SK-N-SH (cell line): Measurements from ENCODE around the gene CREBL2. TPM values are rescaled to one million over a fixed set of nuclear protein-coding genes. Genes with fewer than 3 reads are reported as not detected.

Experiments used
- CTCF ChIA-PET: fragments of 300-600, 350-600 bp; formaldehyde crosslinking; extraction: SDS; loops from one replicate; lab custom pipeline; 2021; lab: Yijun Ruan, JAX
- POLR2A ChIA-PET: fragments of 350-600 bp; sonication (Branson Sonifier 250); formaldehyde crosslinking; extraction: SDS; loops from one replicate; lab custom pipeline; 2020; ENCODE audit warnings: antibody characterized with exemption, inconsistent platforms; lab: Yijun Ruan, JAX
- DNase-seq: peaks from one replicate; pipeline ENCODE4 v3.0.0; 2012
- H2AFZ ChIP-seq: fragments of 200-600 bp; sonication (generic); 2 replicates; pipeline ENCODE4 v1.8.1; 2016; ENCODE audit warnings: antibody characterized with exemption, mild to moderate bottlenecking, low read depth
- H3F3A ChIP-seq: fragments of 200-600 bp; sonication (generic); replicated peaks from 2 replicates; pipeline ENCODE3; 2016; ENCODE audit warnings: antibody characterized with exemption, mild to moderate bottlenecking; ENCODE audit not compliant: insufficient read depth
- H3K27ac ChIP-seq, 2 experiments: fragments of 200-500 bp in 1 of 2; fragments of 200-600 bp in 1 of 2; sonication (Bioruptor generic) in 1 of 2; sonication (generic), shearing (Covaris generic) in 1 of 2; 2 replicates each; pipeline versions ENCODE4 v1.5.1 to v1.6.1; 2014 to 2016; ENCODE audit warnings: low read depth in 2 of 2, inconsistent platforms in 1 of 2, low read length in 1 of 2, mild to moderate bottlenecking in 1 of 2, mixed read lengths in 1 of 2
- H3K27me3 ChIP-seq: fragments of 200-600 bp; sonication (generic), shearing (Covaris generic); 2 replicates; pipeline ENCODE4 v1.6.1; 2016; ENCODE audit warnings: mixed run types; ENCODE audit not compliant: insufficient read depth
- H3K36me3 ChIP-seq, 2 experiments: fragments of 200-500 bp in 1 of 2; fragments of 200-600 bp in 1 of 2; sonication (Bioruptor generic) in 1 of 2; sonication (generic) in 1 of 2; replicated peaks in 1 of 2; 2 replicates each; pipeline versions ENCODE3 to v1.5.1; 2014 to 2016; ENCODE audit warnings: low read length in 1 of 2, mild to moderate bottlenecking in 1 of 2; ENCODE audit not compliant: insufficient read depth in 2 of 2, control insufficient read depth in 1 of 2
- H3K4me1 ChIP-seq, 2 experiments: fragments of 200-500 bp in 1 of 2; fragments of 200-600 bp in 1 of 2; sonication (Bioruptor generic) in 1 of 2; sonication (generic), shearing (Covaris generic) in 1 of 2; 2 replicates each; pipeline versions ENCODE4 v1.5.1 to v1.6.1; 2014 to 2016; ENCODE audit warnings: low read depth in 1 of 2, low read length in 1 of 2, mixed run types in 1 of 2; ENCODE audit not compliant: insufficient read depth in 2 of 2, control insufficient read depth in 1 of 2
- H3K4me2 ChIP-seq: fragments of 200-600 bp; sonication (generic), shearing (Covaris generic); 2 replicates; pipeline ENCODE4 v1.6.1; 2017; ENCODE audit warnings: mixed run types
- H3K4me3 ChIP-seq, 2 experiments: fragments of 200-500 bp in 1 of 2; fragments of 200-600 bp in 1 of 2; sonication (Bioruptor generic) in 1 of 2; sonication (generic), shearing (Covaris generic) in 1 of 2; 2 replicates each; pipeline versions ENCODE4 v1.5.1 to v1.8.1; 2014 to 2016; ENCODE audit warnings: low read depth in 2 of 2, inconsistent platforms in 1 of 2, low read length in 1 of 2, mild to moderate bottlenecking in 1 of 2, mixed read lengths in 1 of 2, moderate library complexity in 1 of 2
- H3K79me2 ChIP-seq: fragments of 200-600 bp; sonication (generic); 2 replicates; pipeline ENCODE4 v1.8.1; 2017; ENCODE audit warnings: mild to moderate bottlenecking; ENCODE audit not compliant: insufficient read depth
- H3K9ac ChIP-seq: fragments of 200-600 bp; sonication (generic); 2 replicates; pipeline ENCODE4 v1.6.1; 2017; ENCODE audit warnings: mixed run types
- H3K9me2 ChIP-seq: fragments of 200-600 bp; sonication (generic); 2 replicates; pipeline ENCODE4 v1.6.1; 2017; ENCODE audit warnings: mixed run types
- H3K9me3 ChIP-seq: fragments of 200-600 bp; sonication (generic); 2 replicates; pipeline ENCODE4 v1.6.1; 2017; ENCODE audit warnings: mixed run types, mild to moderate bottlenecking, moderate library complexity
- H4K20me1 ChIP-seq: fragments of 200-600 bp; sonication (generic); 2 replicates; pipeline ENCODE4 v1.6.1; 2017; ENCODE audit warnings: mild to moderate bottlenecking, mixed run types; ENCODE audit not compliant: insufficient read depth
- FOXJ3 ChIP-seq: sonication (generic); formaldehyde crosslinking; IDR thresholded peaks from 2 replicates; pipeline ENCODE4 v1.5.1; 2020; ENCODE audit warnings: mild to moderate bottlenecking, missing genetic modification reagents
- IRF3 ChIP-seq: fragments of 150-350 bp; IDR thresholded peaks from 2 replicates; pipeline ENCODE4 v1.6.1; 2016; ENCODE audit warnings: mild to moderate bottlenecking, low read depth, low read length
- JUND ChIP-seq: IDR thresholded peaks from 2 replicates; pipeline ENCODE4 v1.4.0; 2012
- MEF2A ChIP-seq: IDR thresholded peaks from 2 replicates; pipeline ENCODE4 v1.4.0; 2012; ENCODE audit warnings: low read depth, borderline replicate concordance
- NRF1 ChIP-seq: IDR thresholded peaks from 2 replicates; pipeline ENCODE4 v1.6.1; 2012; ENCODE audit warnings: low read depth, mild to moderate bottlenecking, low read length
- RXRA ChIP-seq: IDR thresholded peaks from 2 replicates; pipeline ENCODE4 v1.4.0; 2012; ENCODE audit warnings: low read depth, mild to moderate bottlenecking, borderline replicate concordance
- SIN3A ChIP-seq: IDR thresholded peaks from 2 replicates; pipeline ENCODE4 v1.6.1; 2012; ENCODE audit warnings: low read depth, mild to moderate bottlenecking, low read length, moderate library complexity, borderline replicate concordance
- TAF1 ChIP-seq: IDR thresholded peaks from 2 replicates; pipeline ENCODE4 v1.6.1; 2012; ENCODE audit warnings: low read depth, mild to moderate bottlenecking, low read length, moderate library complexity, borderline replicate concordance
- TEAD4 ChIP-seq: IDR thresholded peaks from 2 replicates; pipeline ENCODE4 v1.4.0; 2012; ENCODE audit warnings: mild to moderate bottlenecking, borderline replicate concordance; ENCODE audit not compliant: insufficient read depth
- YY1 ChIP-seq: IDR thresholded peaks from 2 replicates; pipeline ENCODE4 v1.4.0; 2012; ENCODE audit warnings: low read depth, mild to moderate bottlenecking
- WGBS: methylation state at CpG from one replicate; pipeline ENCODE4 v1.1.6; 2017; ENCODE audit warnings: low lambda C conversion rate; 5-methylcytosine and 5-hydroxymethylcytosine counted together
- polyA plus RNA-seq, 3 experiments: library from polyadenylated mRNA; depleted of rRNA; stranded (reverse); fragments of >200 nt; gene quantifications; 2 replicates each; pipeline ENCODE4 v1.2.3, GENCODE V29; 2012
- TF ChIP-seq, protein P1 (sequence below): IDR thresholded peaks from 2 replicates; pipeline ENCODE4; 2012
- TF ChIP-seq, protein P2 (sequence below): fragments of 150-350 bp; IDR thresholded peaks from 2 replicates; pipeline ENCODE4 v1.6.1; 2017; ENCODE audit warnings: antibody characterized with exemption, low read length, low read depth, borderline replicate concordance
- TF ChIP-seq, protein P3 (sequence below): IDR thresholded peaks from 2 replicates; pipeline ENCODE4 v1.6.1; 2012; ENCODE audit warnings: mild to moderate bottlenecking, low read depth, low read length, moderate library complexity

The CREBL2 gene
- polyA plus RNA-seq, 1 of the 3 experiments (the other 2 are of a cell fraction), result 12.6 TPM

GRCh38 chr12:12630850-12631249, 19.2 kb downstream of the CREBL2 start:
- DNase-seq, result no peak
- POLR2A ChIA-PET, result no interaction called here

More at GRCh38 chr12:12630850-12631249, 19.2 kb downstream of the CREBL2 start:
- 100% methylated on average over 1 of the region's 1 CpG for WGBS
- Histone ChIP-seq H3F3A (no peaks in the 10 kb centered on the region), H3K4me2 (no peak overlapping the region), H3K4me1 (no peaks in the 10 kb centered on the region; a peak in 1 of 4 replicates), H3K27me3 (no peaks in the 10 kb centered on the region), H3K4me3 (no peak overlapping the region), H3K79me2 (peaks cover 32% of the 10 kb centered on the region), H3K9ac (no peak overlapping the region), H3K9me3 (no peaks in the 10 kb centered on the region), H3K27ac (no peak overlapping the region), H3K9me2 (no peaks in the 10 kb centered on the region), H4K20me1 (no peaks in the 10 kb centered on the region), H3K36me3 (peaks cover 2 to 3% of the 10 kb centered on the region in 2 experiments), H2AFZ (no peak overlapping the region)
- CTCF ChIA-PET, result interaction anchor here (1.2 to 2.3 kb wide), 3 partner anchors 15 to 25 kb away, joined by 3 to 6 read pairs (median 5); no protein-coding TSS in a partner anchor
- no peak for TF ChIP-seq RXRA
- no peak for TF ChIP-seq MEF2A
- no peak for TF ChIP-seq SIN3A
- TF ChIP-seq YY1, result no peak
- TF ChIP-seq, protein P1, sequence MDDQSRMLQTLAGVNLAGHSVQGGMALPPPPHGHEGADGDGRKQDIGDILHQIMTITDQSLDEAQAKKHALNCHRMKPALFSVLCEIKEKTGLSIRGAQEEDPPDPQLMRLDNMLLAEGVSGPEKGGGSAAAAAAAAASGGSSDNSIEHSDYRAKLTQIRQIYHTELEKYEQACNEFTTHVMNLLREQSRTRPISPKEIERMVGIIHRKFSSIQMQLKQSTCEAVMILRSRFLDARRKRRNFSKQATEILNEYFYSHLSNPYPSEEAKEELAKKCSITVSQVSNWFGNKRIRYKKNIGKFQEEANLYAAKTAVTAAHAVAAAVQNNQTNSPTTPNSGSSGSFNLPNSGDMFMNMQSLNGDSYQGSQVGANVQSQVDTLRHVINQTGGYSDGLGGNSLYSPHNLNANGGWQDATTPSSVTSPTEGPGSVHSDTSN, result no peak
- TF ChIP-seq JUND, result no peak
- TF ChIP-seq IRF3, result no peak
- TF ChIP-seq TEAD4, result no peak
- TF ChIP-seq, protein P2, sequence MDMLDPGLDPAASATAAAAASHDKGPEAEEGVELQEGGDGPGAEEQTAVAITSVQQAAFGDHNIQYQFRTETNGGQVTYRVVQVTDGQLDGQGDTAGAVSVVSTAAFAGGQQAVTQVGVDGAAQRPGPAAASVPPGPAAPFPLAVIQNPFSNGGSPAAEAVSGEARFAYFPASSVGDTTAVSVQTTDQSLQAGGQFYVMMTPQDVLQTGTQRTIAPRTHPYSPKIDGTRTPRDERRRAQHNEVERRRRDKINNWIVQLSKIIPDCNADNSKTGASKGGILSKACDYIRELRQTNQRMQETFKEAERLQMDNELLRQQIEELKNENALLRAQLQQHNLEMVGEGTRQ, result no peak
- TF ChIP-seq NRF1, result no peak
- TF ChIP-seq, protein P3, sequence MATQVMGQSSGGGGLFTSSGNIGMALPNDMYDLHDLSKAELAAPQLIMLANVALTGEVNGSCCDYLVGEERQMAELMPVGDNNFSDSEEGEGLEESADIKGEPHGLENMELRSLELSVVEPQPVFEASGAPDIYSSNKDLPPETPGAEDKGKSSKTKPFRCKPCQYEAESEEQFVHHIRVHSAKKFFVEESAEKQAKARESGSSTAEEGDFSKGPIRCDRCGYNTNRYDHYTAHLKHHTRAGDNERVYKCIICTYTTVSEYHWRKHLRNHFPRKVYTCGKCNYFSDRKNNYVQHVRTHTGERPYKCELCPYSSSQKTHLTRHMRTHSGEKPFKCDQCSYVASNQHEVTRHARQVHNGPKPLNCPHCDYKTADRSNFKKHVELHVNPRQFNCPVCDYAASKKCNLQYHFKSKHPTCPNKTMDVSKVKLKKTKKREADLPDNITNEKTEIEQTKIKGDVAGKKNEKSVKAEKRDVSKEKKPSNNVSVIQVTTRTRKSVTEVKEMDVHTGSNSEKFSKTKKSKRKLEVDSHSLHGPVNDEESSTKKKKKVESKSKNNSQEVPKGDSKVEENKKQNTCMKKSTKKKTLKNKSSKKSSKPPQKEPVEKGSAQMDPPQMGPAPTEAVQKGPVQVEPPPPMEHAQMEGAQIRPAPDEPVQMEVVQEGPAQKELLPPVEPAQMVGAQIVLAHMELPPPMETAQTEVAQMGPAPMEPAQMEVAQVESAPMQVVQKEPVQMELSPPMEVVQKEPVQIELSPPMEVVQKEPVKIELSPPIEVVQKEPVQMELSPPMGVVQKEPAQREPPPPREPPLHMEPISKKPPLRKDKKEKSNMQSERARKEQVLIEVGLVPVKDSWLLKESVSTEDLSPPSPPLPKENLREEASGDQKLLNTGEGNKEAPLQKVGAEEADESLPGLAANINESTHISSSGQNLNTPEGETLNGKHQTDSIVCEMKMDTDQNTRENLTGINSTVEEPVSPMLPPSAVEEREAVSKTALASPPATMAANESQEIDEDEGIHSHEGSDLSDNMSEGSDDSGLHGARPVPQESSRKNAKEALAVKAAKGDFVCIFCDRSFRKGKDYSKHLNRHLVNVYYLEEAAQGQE, result no peak
- no peak for TF ChIP-seq FOXJ3
- TF ChIP-seq TAF1, result no peak
